Esophagus muscularis mucosa (tissue), 3 donors: ENCODE data around the gene SYNJ1.

Source experiments
- POLR2A ChIP-seq: fragments of 450-650 bp; IDR thresholded peaks from one replicate; pipeline ENCODE4 v1.6.1; 2017; ENCODE audit warnings: antibody characterized with exemption, moderate library complexity, mild to moderate bottlenecking, low read depth
- POLR2AphosphoS5 ChIP-seq, 2 donors: sonication (generic); formaldehyde crosslinking; IDR thresholded peaks; one replicate each; pipeline ENCODE4 v1.6.1; 2017; ENCODE audit warnings: antibody characterized with exemption in 2 of 2
- TF ChIP-seq, protein P1 (sequence below), 3 experiments: fragments of 200-600 bp in 2 of 3; fragments of 450-650 bp in 1 of 3; sonication (generic) in 2 of 3; IDR thresholded peaks; one replicate each; pipeline ENCODE4 v1.5.1; 2017 to 2019; ENCODE audit warnings: antibody characterized with exemption in 3 of 3, mild to moderate bottlenecking in 2 of 3, moderate library complexity in 1 of 3

DNA sequence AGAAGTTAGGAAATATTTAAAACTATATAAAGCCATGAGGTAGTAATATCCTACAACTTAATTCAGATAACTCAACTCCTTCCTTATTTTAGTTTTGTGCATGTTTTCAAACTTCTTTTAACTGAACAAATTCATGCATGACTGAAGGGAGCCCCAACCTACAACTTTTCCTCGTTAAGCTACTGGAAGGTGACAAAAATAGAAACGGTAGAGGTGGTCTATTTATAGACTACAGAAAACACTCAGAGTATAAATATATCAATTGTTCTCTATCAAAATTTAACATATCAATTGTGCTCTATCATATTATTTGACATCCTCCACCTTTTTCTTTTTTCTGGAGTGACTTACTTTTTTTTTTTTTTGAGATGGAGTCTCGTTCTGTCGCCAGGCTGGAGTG is 16.8 kb downstream of the SYNJ1 start:
- TF ChIP-seq, protein P1, sequence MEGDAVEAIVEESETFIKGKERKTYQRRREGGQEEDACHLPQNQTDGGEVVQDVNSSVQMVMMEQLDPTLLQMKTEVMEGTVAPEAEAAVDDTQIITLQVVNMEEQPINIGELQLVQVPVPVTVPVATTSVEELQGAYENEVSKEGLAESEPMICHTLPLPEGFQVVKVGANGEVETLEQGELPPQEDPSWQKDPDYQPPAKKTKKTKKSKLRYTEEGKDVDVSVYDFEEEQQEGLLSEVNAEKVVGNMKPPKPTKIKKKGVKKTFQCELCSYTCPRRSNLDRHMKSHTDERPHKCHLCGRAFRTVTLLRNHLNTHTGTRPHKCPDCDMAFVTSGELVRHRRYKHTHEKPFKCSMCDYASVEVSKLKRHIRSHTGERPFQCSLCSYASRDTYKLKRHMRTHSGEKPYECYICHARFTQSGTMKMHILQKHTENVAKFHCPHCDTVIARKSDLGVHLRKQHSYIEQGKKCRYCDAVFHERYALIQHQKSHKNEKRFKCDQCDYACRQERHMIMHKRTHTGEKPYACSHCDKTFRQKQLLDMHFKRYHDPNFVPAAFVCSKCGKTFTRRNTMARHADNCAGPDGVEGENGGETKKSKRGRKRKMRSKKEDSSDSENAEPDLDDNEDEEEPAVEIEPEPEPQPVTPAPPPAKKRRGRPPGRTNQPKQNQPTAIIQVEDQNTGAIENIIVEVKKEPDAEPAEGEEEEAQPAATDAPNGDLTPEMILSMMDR (IDR thresholded peaks at IDR 0.05), result no peak
- TF ChIP-seq POLR2A, result no peak
- no peak for TF ChIP-seq POLR2AphosphoS5 (IDR thresholded peaks at IDR 0.05)
